GM12878 (cell line): Measurements from ENCODE around the gene CHCT1. TPM values are rescaled to one million over a fixed set of nuclear protein-coding genes. Genes with fewer than 3 reads are reported as not detected.

Experiments
- ATF7 ChIP-seq: fragments of 450-650 bp; IDR thresholded peaks from 2 replicates; pipeline ENCODE4 v1.6.1; 2016; ENCODE audit warnings: low read depth, mild to moderate bottlenecking
- MYB ChIP-seq: fragments of 150-350 bp; IDR thresholded peaks from 2 replicates; pipeline ENCODE4 v1.6.1; 2014; ENCODE audit warnings: mild to moderate bottlenecking, low read depth, low read length, borderline replicate concordance
- NRF1 ChIP-seq: conservative IDR thresholded peaks from 2 replicates; pipeline ENCODE4 v1.6.1; 2011; ENCODE audit warnings: mild to moderate bottlenecking, low read depth, low read length, improper control_type of control experiment
- SMAD1 ChIP-seq: fragments of 450-650 bp; IDR thresholded peaks from 2 replicates; pipeline ENCODE4 v1.6.1; 2018; ENCODE audit warnings: mild to moderate bottlenecking, low read depth; ENCODE audit not compliant: partially characterized antibody
- SUPT20H ChIP-seq: IDR thresholded peaks from 2 replicates; pipeline ENCODE4 v1.6.1; 2011; ENCODE audit warnings: low read depth, mild to moderate bottlenecking, low read length, moderate library complexity, borderline replicate concordance; ENCODE audit not compliant: control insufficient read depth
- ZNF622 ChIP-seq: fragments of 450-650 bp; IDR thresholded peaks from 2 replicates; pipeline ENCODE4 v1.6.1; 2017; ENCODE audit warnings: mild to moderate bottlenecking, inconsistent platforms
- ZZZ3 ChIP-seq: IDR thresholded peaks from 2 replicates; pipeline ENCODE4 v1.6.1; 2011; ENCODE audit warnings: low read depth; ENCODE audit not compliant: control insufficient read depth, insufficient read length
- polyA plus RNA-seq, 11 experiments: library from polyadenylated mRNA; depleted of rRNA in 4 of 11; unstranded in 6 of 11; stranded (reverse) in 5 of 11; fragments of >200 nt; fragmentation: Nextera tagmentation in 4 of 11; fragmentation: Illumina TruSeq in 1 of 11; extraction: Ambion mirVana in 4 of 11; extraction: Trizol in 1 of 11; gene quantifications; 1 replicate in 1 of 11; 2 replicates in 10 of 11; pipeline versions ENCODE4 v1.2.1 to v1.2.3, GENCODE V29; 2011 to 2016; ENCODE audit warnings: inconsistent platforms in 2 of 11, missing spikeins in 2 of 11, low read depth in 1 of 11
- total RNA-seq, 4 experiments: library from RNA; depleted of rRNA in 3 of 4; stranded (reverse); fragments of >200 nt in 3 of 4; fragmentation: Illumina TruSeq in 1 of 4; extraction: Trizol in 1 of 4; gene quantifications; 2 replicates each; pipeline versions ENCODE4 v1.2.1 to v1.2.3, GENCODE V29; 2013 to 2021
- TF ChIP-seq, protein P1 (sequence below): fragments of 450-650 bp; IDR thresholded peaks from 2 replicates; pipeline ENCODE4 v1.6.1; 2018; ENCODE audit warnings: borderline replicate concordance, mild to moderate bottlenecking; ENCODE audit not compliant: partially characterized antibody
- TF ChIP-seq, protein P2 (sequence below): fragments of 450-650 bp; IDR thresholded peaks from 2 replicates; pipeline ENCODE4 v1.6.1; 2018; ENCODE audit warnings: mild to moderate bottlenecking, low read depth, moderate library complexity; ENCODE audit not compliant: partially characterized antibody
- TF ChIP-seq, protein P3 (sequence below): IDR thresholded peaks from 2 replicates; pipeline ENCODE4 v1.6.1; 2011; ENCODE audit warnings: borderline replicate concordance, low read depth, mild to moderate bottlenecking, moderate library complexity, mixed read lengths, low read length; ENCODE audit not compliant: insufficient read depth; ENCODE audit errors: extremely low read length
- TF ChIP-seq, protein P4 (sequence below): fragments of 150-350 bp; IDR thresholded peaks from 2 replicates; pipeline ENCODE4 v1.6.1; 2016; ENCODE audit warnings: low read depth, low read length
- TF ChIP-seq, protein P5 (sequence below): IDR thresholded peaks from 2 replicates; pipeline ENCODE4 v1.6.1; 2012; ENCODE audit warnings: improper control_type of control experiment, low read depth, low read length; ENCODE audit not compliant: insufficient replicate concordance

Gene CHCT1
- total and polyA plus RNA-seq, 10 of the 15 experiments (the other 5 are each of a cell fraction or from before 2014, with no cell fraction given), result 0.23 to 0.35 TPM; not detected in 8

DNA sequence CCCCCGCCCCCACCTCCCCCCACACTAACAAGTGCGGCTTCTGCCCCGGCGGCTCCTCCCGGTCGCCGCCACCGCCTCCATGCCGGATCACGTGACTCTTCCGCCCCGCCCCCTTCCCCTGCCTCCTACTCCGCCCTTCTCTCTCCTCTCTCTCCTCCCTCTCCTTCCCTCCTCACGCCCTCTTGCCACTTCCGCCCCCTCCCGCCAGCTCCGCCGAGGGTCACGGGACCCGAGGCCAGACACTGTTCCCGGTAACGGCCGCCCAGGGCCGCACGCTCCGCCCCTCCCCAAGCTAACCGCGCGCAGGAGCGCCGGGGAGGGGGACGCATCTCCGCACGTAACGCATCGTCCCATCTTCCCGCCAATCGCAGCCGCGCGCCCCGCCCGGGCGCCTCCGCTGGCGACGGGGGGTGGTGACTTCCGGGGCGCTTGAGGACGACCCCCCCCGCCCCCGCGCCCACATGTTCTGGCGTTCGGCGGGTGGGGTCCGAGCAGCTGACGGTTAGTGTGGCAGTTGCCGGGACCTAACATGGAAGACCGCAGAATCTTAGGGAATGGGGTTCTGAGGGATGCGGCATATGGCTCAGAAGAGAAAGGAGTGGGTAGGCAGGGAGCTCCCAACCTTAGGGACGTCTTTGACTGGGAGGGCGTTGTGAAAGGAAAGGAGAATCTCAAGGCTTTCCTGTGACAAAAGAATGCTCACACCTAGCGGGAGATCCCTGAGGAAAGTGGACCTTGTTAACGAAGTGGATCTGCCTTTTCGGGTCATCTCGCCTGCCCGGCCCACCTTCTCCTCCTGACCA, 30.0 kb upstream of the CHCT1 start, which contains the start of gene USP32 (continued):
- TF ChIP-seq, protein P1, sequence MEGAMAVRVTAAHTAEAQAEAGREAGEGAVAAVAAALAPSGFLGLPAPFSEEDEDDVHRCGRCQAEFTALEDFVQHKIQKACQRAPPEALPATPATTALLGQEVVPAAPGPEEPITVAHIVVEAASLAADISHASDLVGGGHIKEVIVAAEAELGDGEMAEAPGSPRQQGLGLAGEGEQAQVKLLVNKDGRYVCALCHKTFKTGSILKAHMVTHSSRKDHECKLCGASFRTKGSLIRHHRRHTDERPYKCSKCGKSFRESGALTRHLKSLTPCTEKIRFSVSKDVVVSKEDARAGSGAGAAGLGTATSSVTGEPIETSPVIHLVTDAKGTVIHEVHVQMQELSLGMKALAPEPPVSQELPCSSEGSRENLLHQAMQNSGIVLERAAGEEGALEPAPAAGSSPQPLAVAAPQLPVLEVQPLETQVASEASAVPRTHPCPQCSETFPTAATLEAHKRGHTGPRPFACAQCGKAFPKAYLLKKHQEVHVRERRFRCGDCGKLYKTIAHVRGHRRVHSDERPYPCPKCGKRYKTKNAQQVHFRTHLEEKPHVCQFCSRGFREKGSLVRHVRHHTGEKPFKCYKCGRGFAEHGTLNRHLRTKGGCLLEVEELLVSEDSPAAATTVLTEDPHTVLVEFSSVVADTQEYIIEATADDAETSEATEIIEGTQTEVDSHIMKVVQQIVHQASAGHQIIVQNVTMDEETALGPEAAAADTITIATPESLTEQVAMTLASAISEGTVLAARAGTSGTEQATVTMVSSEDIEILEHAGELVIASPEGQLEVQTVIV, result peak; percentile 84
- TF ChIP-seq, protein P2, sequence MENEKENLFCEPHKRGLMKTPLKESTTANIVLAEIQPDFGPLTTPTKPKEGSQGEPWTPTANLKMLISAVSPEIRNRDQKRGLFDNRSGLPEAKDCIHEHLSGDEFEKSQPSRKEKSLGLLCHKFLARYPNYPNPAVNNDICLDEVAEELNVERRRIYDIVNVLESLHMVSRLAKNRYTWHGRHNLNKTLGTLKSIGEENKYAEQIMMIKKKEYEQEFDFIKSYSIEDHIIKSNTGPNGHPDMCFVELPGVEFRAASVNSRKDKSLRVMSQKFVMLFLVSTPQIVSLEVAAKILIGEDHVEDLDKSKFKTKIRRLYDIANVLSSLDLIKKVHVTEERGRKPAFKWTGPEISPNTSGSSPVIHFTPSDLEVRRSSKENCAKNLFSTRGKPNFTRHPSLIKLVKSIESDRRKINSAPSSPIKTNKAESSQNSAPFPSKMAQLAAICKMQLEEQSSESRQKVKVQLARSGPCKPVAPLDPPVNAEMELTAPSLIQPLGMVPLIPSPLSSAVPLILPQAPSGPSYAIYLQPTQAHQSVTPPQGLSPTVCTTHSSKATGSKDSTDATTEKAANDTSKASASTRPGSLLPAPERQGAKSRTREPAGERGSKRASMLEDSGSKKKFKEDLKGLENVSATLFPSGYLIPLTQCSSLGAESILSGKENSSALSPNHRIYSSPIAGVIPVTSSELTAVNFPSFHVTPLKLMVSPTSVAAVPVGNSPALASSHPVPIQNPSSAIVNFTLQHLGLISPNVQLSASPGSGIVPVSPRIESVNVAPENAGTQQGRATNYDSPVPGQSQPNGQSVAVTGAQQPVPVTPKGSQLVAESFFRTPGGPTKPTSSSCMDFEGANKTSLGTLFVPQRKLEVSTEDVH, result no peak
- TF ChIP-seq, protein P3, sequence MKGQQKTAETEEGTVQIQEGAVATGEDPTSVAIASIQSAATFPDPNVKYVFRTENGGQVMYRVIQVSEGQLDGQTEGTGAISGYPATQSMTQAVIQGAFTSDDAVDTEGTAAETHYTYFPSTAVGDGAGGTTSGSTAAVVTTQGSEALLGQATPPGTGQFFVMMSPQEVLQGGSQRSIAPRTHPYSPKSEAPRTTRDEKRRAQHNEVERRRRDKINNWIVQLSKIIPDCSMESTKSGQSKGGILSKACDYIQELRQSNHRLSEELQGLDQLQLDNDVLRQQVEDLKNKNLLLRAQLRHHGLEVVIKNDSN, result peak; percentile 82
- TF ChIP-seq, protein P4, sequence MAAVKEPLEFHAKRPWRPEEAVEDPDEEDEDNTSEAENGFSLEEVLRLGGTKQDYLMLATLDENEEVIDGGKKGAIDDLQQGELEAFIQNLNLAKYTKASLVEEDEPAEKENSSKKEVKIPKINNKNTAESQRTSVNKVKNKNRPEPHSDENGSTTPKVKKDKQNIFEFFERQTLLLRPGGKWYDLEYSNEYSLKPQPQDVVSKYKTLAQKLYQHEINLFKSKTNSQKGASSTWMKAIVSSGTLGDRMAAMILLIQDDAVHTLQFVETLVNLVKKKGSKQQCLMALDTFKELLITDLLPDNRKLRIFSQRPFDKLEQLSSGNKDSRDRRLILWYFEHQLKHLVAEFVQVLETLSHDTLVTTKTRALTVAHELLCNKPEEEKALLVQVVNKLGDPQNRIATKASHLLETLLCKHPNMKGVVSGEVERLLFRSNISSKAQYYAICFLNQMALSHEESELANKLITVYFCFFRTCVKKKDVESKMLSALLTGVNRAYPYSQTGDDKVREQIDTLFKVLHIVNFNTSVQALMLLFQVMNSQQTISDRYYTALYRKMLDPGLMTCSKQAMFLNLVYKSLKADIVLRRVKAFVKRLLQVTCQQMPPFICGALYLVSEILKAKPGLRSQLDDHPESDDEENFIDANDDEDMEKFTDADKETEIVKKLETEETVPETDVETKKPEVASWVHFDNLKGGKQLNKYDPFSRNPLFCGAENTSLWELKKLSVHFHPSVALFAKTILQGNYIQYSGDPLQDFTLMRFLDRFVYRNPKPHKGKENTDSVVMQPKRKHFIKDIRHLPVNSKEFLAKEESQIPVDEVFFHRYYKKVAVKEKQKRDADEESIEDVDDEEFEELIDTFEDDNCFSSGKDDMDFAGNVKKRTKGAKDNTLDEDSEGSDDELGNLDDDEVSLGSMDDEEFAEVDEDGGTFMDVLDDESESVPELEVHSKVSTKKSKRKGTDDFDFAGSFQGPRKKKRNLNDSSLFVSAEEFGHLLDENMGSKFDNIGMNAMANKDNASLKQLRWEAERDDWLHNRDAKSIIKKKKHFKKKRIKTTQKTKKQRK, result no peak
- peak; percentile 55 for TF ChIP-seq SMAD1
- no peak for TF ChIP-seq ZZZ3
- no peak for TF ChIP-seq MYB
- no peak for TF ChIP-seq ZNF622
- TF ChIP-seq, protein P5, sequence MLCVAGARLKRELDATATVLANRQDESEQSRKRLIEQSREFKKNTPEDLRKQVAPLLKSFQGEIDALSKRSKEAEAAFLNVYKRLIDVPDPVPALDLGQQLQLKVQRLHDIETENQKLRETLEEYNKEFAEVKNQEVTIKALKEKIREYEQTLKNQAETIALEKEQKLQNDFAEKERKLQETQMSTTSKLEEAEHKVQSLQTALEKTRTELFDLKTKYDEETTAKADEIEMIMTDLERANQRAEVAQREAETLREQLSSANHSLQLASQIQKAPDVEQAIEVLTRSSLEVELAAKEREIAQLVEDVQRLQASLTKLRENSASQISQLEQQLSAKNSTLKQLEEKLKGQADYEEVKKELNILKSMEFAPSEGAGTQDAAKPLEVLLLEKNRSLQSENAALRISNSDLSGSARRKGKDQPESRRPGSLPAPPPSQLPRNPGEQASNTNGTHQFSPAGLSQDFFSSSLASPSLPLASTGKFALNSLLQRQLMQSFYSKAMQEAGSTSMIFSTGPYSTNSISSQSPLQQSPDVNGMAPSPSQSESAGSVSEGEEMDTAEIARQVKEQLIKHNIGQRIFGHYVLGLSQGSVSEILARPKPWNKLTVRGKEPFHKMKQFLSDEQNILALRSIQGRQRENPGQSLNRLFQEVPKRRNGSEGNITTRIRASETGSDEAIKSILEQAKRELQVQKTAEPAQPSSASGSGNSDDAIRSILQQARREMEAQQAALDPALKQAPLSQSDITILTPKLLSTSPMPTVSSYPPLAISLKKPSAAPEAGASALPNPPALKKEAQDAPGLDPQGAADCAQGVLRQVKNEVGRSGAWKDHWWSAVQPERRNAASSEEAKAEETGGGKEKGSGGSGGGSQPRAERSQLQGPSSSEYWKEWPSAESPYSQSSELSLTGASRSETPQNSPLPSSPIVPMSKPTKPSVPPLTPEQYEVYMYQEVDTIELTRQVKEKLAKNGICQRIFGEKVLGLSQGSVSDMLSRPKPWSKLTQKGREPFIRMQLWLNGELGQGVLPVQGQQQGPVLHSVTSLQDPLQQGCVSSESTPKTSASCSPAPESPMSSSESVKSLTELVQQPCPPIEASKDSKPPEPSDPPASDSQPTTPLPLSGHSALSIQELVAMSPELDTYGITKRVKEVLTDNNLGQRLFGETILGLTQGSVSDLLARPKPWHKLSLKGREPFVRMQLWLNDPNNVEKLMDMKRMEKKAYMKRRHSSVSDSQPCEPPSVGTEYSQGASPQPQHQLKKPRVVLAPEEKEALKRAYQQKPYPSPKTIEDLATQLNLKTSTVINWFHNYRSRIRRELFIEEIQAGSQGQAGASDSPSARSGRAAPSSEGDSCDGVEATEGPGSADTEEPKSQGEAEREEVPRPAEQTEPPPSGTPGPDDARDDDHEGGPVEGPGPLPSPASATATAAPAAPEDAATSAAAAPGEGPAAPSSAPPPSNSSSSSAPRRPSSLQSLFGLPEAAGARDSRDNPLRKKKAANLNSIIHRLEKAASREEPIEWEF, result no peak
- TF ChIP-seq NRF1, result peak; percentile 49
- no peak for TF ChIP-seq SUPT20H
- TF ChIP-seq ATF7, result peak; percentile 45
